GM12878 (cell line): ENCODE data around the gene EPHA10. TPM values are rescaled to one million over a fixed set of nuclear protein-coding genes. Genes with fewer than 3 reads are reported as not detected.
A peak's percentile ranks its signal among the peaks of the same experiment; 100 is the strongest.

ENCODE experiments used
- ATAC-seq: fragments of 200-7000 bp; cut with Tn5 transposase; 3 replicates; pipeline ENCODE4 v1.9.1; 2020; ENCODE audit warnings: mild to moderate bottlenecking, moderate library complexity
- BruUV-seq: library from RNA; stranded (reverse); fragments of 400-500 nt; replicated peaks from 2 replicates; lab custom pipeline; 2021; lab: Mats Ljungman, UMichigan
- CTCF ChIA-PET: fragments of 300-600 bp; sonication (Branson Sonifier 250); formaldehyde crosslinking; extraction: SDS; loops from one replicate; lab custom pipeline; 2021; ENCODE audit warnings: inconsistent platforms; lab: Yijun Ruan, JAX
- POLR2A ChIA-PET: fragments of 350-600 bp; formaldehyde crosslinking; extraction: SDS; loops from one replicate; lab custom pipeline; 2021; ENCODE audit warnings: inconsistent platforms; lab: Charles Lee
- RAD21 ChIA-PET: fragments of 300-600 bp; sonication (Branson Sonifier 250); formaldehyde crosslinking; loops from one replicate; lab custom pipeline; 2023; ENCODE audit warnings: antibody characterized with exemption; ENCODE audit not compliant: unreplicated experiment; lab: Charles Lee
- SMC1A ChIA-PET: fragments of 300-600 bp; sonication (Branson Sonifier 250); formaldehyde crosslinking; loops from one replicate; lab custom pipeline; 2023; ENCODE audit not compliant: unreplicated experiment, uncharacterized antibody; lab: Charles Lee
- DNase-seq: peaks from one replicate; pipeline ENCODE4 v3.0.0-alpha.2; 2011; ENCODE audit warnings: low read depth, low spot score
- FAIRE-seq: peaks from 3 replicates; lab custom pipeline; 2011; peaks lifted over from hg19 to GRCh38; lab: Jason Lieb, UNC
- H2AFZ ChIP-seq: 2 replicates; pipeline ENCODE4 v1.6.0; 2011; ENCODE audit warnings: low read depth, low read length, control low read depth; ENCODE audit not compliant: control insufficient read depth
- H3K27ac ChIP-seq: 2 replicates; pipeline ENCODE4 v1.5.1; 2011; ENCODE audit warnings: control low read depth; ENCODE audit not compliant: control insufficient read depth, insufficient read depth
- H3K27me3 ChIP-seq, 2 experiments: replicated peaks in 1 of 2; 2 replicates each; pipeline versions ENCODE4 v1.6.0 to v1.6.1; 2011; ENCODE audit warnings: low read length in 1 of 2; ENCODE audit not compliant: control insufficient read depth in 2 of 2, insufficient read depth in 2 of 2
- H3K36me3 ChIP-seq, 2 experiments: 2 replicates each; pipeline ENCODE4 v1.5.1; 2011; ENCODE audit warnings: low read length in 1 of 2; ENCODE audit not compliant: control insufficient read depth in 2 of 2, insufficient read depth in 2 of 2
- H3K4me1 ChIP-seq: 2 replicates; pipeline ENCODE4 v1.6.1; 2011; ENCODE audit warnings: mild to moderate bottlenecking, low read length, moderate library complexity, mixed read lengths; ENCODE audit not compliant: control insufficient read depth, insufficient read depth
- H3K4me2 ChIP-seq: 2 replicates; pipeline ENCODE4 v1.6.0; 2011; ENCODE audit warnings: control low read depth; ENCODE audit not compliant: control insufficient read depth, insufficient read depth
- H3K4me3 ChIP-seq: fragments of 200-600 bp; sonication (generic); 2 replicates; pipeline ENCODE4 v1.5.1; 2016
- H3K79me2 ChIP-seq: 2 replicates; pipeline ENCODE4 v1.6.0; 2011; ENCODE audit warnings: low read length; ENCODE audit not compliant: control insufficient read depth, insufficient read depth
- H3K9ac ChIP-seq: 2 replicates; pipeline ENCODE4 v1.8.0; 2011; ENCODE audit warnings: low read length, control low read depth, mixed read lengths; ENCODE audit not compliant: control insufficient read depth, insufficient read depth
- H3K9me3 ChIP-seq: replicated peaks from 3 replicates; pipeline ENCODE4 v1.5.1; 2011; ENCODE audit warnings: mild to moderate bottlenecking, low read length; ENCODE audit not compliant: control insufficient read depth, insufficient read depth
- H4K20me1 ChIP-seq: 2 replicates; pipeline ENCODE4 v1.6.0; 2011; ENCODE audit not compliant: control insufficient read depth, insufficient read depth
- CBX5 ChIP-seq: sonication (generic); IDR thresholded peaks from 2 replicates; pipeline ENCODE4 v1.6.1; 2016; ENCODE audit warnings: low read depth, moderate library complexity, mild to moderate bottlenecking, inconsistent platforms
- KDM1A ChIP-seq: fragments of 200-600 bp; sonication (generic); IDR thresholded peaks from 2 replicates; pipeline ENCODE4 v1.6.1; 2016; ENCODE audit warnings: borderline replicate concordance
- PML ChIP-seq: IDR thresholded peaks from 2 replicates; pipeline ENCODE4 v1.6.1; 2012; ENCODE audit warnings: low read length, inconsistent platforms
- RAD51 ChIP-seq: fragments of 450-650 bp; IDR thresholded peaks from 2 replicates; pipeline ENCODE4 v1.6.1; 2016; ENCODE audit warnings: moderate library complexity, mild to moderate bottlenecking, inconsistent platforms
- RCOR1 ChIP-seq: conservative IDR thresholded peaks from 2 replicates; pipeline ENCODE4 v1.6.1; 2012; ENCODE audit warnings: low read depth, low read length, improper control_type of control experiment
- RELA ChIP-seq: fragments of 450-650 bp; IDR thresholded peaks from 2 replicates; pipeline ENCODE4 v1.8.0; 2014; ENCODE audit warnings: borderline replicate concordance; ENCODE audit not compliant: partially characterized antibody
- RELB ChIP-seq: fragments of 450-650 bp; IDR thresholded peaks from 2 replicates; pipeline ENCODE4 v1.6.1; 2017; ENCODE audit warnings: low read depth, mild to moderate bottlenecking, moderate library complexity
- SREBF2 ChIP-seq: IDR thresholded peaks from 2 replicates; pipeline ENCODE4 v1.6.1; 2012; ENCODE audit warnings: mild to moderate bottlenecking, low read length
- SUPT20H ChIP-seq: IDR thresholded peaks from 2 replicates; pipeline ENCODE4 v1.6.1; 2011; ENCODE audit warnings: low read depth, mild to moderate bottlenecking, low read length, moderate library complexity, borderline replicate concordance; ENCODE audit not compliant: control insufficient read depth
- TAF1 ChIP-seq: IDR thresholded peaks from 2 replicates; pipeline ENCODE4 v1.6.1; 2011; ENCODE audit warnings: mild to moderate bottlenecking, low read depth, low read length, borderline replicate concordance
- ZBTB4 ChIP-seq: fragments of 450-650 bp; formaldehyde crosslinking; IDR thresholded peaks from 2 replicates; pipeline ENCODE4 v1.4.0; 2022; ENCODE audit warnings: mild to moderate bottlenecking, moderate library complexity
- ZNF217 ChIP-seq: fragments of 450-650 bp; IDR thresholded peaks from 2 replicates; pipeline ENCODE4 v1.6.1; 2017; ENCODE audit warnings: antibody characterized with exemption, mild to moderate bottlenecking
- ZNF384 ChIP-seq: IDR thresholded peaks from 2 replicates; pipeline ENCODE4 v1.6.1; 2012; ENCODE audit warnings: low read depth, mild to moderate bottlenecking, low read length, improper control_type of control experiment, borderline replicate concordance
- WGBS: methylation state at CpG from one replicate; pipeline ENCODE4 v1.1.6; 2016; ENCODE audit warnings: low lambda C conversion rate; ENCODE audit not compliant: insufficient replicate concordance, insufficient coverage; ENCODE audit errors: missing lambda C conversion rate; 5-methylcytosine and 5-hydroxymethylcytosine counted together
- in situ Hi-C: fragments of 300-500 bp; cut with MboI; formaldehyde crosslinking; loops from 9 replicates; pipeline ENCODE4 v1.14.3; 2018; ENCODE audit warnings: mixed read lengths
- intact Hi-C: fragments of 100-400 bp; cut with micrococcal nuclease; formaldehyde crosslinking; loops from one replicate; pipeline ENCODE4 v1.14.2; 2022; ENCODE audit not compliant: unreplicated experiment
- polyA plus RNA-seq, 11 experiments: library from polyadenylated mRNA; depleted of rRNA in 4 of 11; unstranded in 6 of 11; stranded (reverse) in 5 of 11; fragments of >200 nt; fragmentation: Nextera tagmentation in 4 of 11; fragmentation: Illumina TruSeq in 1 of 11; extraction: Ambion mirVana in 4 of 11; extraction: Trizol in 1 of 11; gene quantifications; 1 replicate in 1 of 11; 2 replicates in 10 of 11; pipeline versions ENCODE4 v1.2.1 to v1.2.3, GENCODE V29; 2011 to 2016; ENCODE audit warnings: inconsistent platforms in 2 of 11, missing spikeins in 2 of 11, low read depth in 1 of 11
- total RNA-seq, 4 experiments: library from RNA; depleted of rRNA in 3 of 4; stranded (reverse); fragments of >200 nt in 3 of 4; fragmentation: Illumina TruSeq in 1 of 4; extraction: Trizol in 1 of 4; gene quantifications; 2 replicates each; pipeline versions ENCODE4 v1.2.1 to v1.2.3, GENCODE V29; 2013 to 2021

Gene EPHA10
- total and polyA plus RNA-seq, 10 of the 15 experiments (the other 5 are each of a cell fraction or from before 2014, with no cell fraction given): 0.05 to 0.06 TPM; not detected in 8

- no peak for TF ChIP-seq ZBTB4 (CRISPR knock-in tag)
- TF ChIP-seq CBX5: no peak
- TF ChIP-seq TAF1: no peak
- no peak for TF ChIP-seq KDM1A
- TF ChIP-seq RELB: no peak
- no peak for TF ChIP-seq ZNF217
- TF ChIP-seq, all 136 proteins: peak for 0
Measured at GRCh38 chr1:37697090-37697489, 67.8 kb downstream of the EPHA10 start (continued).

GRCh38 chr1:37692834-37693175 lies 72.1 kb downstream of the EPHA10 start:
- Histone ChIP-seq H4K20me1 (no peaks in the 10 kb centered on the region), H3K27ac (peak overlapping the region; percentile 92), H3K4me2 (peak overlapping the region; percentile 84), H3K9ac (peak overlapping the region; percentile 90), H3K27me3 (no peaks in the 10 kb centered on the region), H2AFZ (peak overlapping the region; percentile 98), H3K79me2 (peaks cover 46% of the 10 kb centered on the region), H3K4me1 (peaks cover 17% of the 10 kb centered on the region), H3K36me3 (peaks cover 2 to 13% of the 10 kb centered on the region in 2 experiments; a peak in 2 of 4 replicates), H3K9me3 (no peaks in the 10 kb centered on the region), H3K4me3 (peak overlapping the region; percentile 94)
- intact Hi-C loops: loop anchor here (1.0 to 5.0 kb wide), 5 partner anchors 115 to 479 kb away; partner anchors contain the start of genes MTF1, SF3A3, YRDC and ZC3H12A
- POLR2A ChIA-PET: interaction anchor here (1.1 to 1.9 kb wide), 4 partner anchors 109 to 216 kb away, joined by 3 to 11 read pairs (median 3); partner anchors contain the start of genes MEAF6 and YRDC
- RAD21 ChIA-PET: interaction anchor here (0.9 kb wide), 1 partner anchor 73 kb away, joined by 3 read pairs; no protein-coding TSS in a partner anchor
- SMC1A ChIA-PET: interaction anchor here (1.3 to 1.8 kb wide), 2 partner anchors 9 to 167 kb away, joined by 3 to 9 read pairs; partner anchors contain the start of gene MTF1
- no peak for TF ChIP-seq SUPT20H
- no peak for TF ChIP-seq PML
- TF ChIP-seq RCOR1: no peak
- TF ChIP-seq ZNF384: no peak
- no peak for TF ChIP-seq RAD51
- TF ChIP-seq RELA: no peak
- no peak for TF ChIP-seq SREBF2
- ATAC-seq: no peak
- in situ Hi-C loops: loop anchor here (5.0 kb wide), 1 partner anchor 164 kb away; the partner anchor contains the start of gene MTF1
- WGBS: 0% methylated on average over 16 of the region's 16 CpGs
- no peak for DNase-seq
- no peak for FAIRE-seq
- no TSS peak for BruUV-seq
- CTCF ChIA-PET: interaction anchor here (0.5 to 21.1 kb wide), 6 partner anchors 9 to 167 kb away, joined by 3 to 521 read pairs (median 10); partner anchors contain the start of genes GNL2 and MTF1
